HG02852 (cell line): Measurements from ENCODE around the gene SRXN1.
"Not testable (repeated sequence)": the region's sequence is repeated elsewhere in the genome, so short reads cannot be mapped to it uniquely, and the experiment has no call there.

Experiments
- ATAC-seq: cut with Tn5 transposase; IDR thresholded peaks from one replicate; pipeline ENCODE4 v1.9.1; 2021; ENCODE audit warnings: mild to moderate bottlenecking, moderate library complexity; ENCODE audit not compliant: unreplicated experiment

SRXN1 gene

DNA sequence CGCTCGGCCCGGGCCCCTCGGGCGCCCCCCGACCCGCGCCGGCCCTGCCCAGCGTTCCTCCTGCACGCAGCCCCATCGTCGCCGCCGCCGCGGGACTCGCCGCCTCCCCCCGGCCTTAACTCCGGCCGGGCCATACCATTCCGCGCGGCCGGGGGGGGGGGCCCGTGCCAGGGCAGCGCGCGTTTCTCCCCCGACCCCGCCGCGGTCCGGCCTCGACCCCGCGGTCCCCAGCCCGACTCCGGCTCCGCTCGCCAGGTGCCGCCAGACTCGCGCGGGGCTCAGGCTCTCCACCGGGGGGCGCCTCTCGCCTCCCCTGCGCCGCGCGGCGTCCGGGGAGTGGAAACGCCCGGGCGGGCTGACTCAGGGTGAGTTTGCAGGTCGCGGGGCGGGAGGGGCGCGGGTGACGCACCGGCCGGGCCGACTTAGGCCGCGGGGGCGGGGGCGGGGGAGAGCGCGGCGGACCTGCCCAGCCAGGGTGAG lies at the start of gene SRXN1:
Gene SRXN1 (minus strand): TSS at position 91 of the 480 bp plus-strand sequence. CDS start 15 bp downstream, at position 76.
- peak; percentile 86 for ATAC-seq

DNA sequence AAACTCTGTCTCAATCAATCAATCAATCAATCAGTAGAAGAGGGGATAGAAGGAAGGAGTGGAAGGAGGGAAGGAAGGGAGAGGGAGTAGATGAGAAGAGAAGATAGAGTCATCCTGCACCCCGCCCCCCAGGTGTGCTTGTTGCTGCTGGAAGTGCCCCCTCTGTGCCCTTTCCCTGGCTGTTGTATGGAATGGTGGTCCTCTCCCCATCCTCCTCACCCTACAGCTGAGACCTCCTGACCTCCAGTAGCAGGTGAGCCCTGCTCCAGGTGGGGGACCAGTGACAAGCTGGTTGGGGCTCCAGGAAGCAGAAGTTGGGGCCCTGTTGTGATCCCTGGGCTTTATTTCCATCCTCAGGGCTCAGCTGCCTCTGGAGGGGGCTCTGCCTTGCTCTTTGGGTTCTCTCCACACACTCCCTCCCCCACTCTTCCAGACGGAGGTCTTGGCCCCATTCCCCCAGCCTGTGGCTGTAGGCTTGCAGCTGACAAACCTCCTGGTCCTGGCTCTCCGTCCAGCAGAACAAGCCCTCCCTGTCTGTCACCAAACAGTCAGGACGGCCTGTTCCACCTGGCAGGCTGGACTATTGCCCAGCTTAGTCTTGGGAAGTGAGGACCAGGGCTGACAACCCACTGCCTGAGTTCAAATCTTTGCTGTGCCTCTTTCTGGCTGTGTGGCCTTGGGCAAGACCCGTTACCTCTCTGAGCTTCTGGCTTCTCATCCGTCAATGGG lies 48.6 kb upstream of the SRXN1 start:
- no peak for ATAC-seq

DNA sequence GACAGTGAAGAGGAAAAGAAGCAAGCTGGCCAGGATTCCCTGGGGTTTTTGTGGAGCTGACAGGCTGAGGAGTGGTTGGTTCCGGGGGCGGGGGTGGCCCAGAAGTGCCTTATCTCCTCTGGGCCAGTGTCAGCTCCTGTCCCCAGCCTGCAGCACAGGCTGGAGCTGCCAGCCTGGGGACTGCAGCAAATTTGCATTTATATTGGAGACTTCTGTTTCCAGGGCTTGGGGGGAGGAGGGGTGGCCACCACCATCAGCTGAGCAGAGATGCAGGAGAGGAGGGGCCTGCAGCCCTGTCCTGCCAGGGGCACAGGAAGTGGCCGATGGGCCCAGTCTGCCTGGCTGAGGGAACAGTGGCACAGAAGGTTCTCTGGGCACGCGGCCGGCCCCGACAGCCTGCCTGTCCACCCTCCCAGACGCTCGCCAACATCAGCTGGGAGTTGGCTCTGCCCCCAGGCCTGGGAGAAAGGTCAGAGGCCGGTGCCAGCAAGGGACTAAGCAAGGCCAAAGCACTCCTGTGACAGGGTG lies 46.9 kb upstream of the SRXN1 start:
- no peak for ATAC-seq

DNA sequence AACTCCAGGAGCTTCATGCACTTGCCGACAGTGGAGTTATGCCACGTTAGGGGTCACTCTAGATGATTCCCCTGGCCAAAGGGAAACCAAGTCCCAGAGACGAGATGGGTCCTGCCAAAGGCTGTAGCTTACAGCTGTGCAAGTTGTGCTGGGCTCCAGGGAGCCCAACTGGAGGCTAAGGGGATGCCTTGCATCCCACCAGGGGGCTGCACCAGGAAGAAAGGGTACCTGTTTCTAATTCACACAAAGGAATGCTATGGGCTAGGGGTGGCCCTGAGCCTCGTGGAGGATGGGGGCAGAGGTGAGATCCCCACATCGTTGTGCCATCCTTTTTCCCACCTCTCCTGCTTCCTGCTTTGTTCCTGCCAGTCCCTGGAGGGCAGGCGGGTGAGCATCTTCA lies 46.3 kb upstream of the SRXN1 start:
- ATAC-seq = no peak

DNA sequence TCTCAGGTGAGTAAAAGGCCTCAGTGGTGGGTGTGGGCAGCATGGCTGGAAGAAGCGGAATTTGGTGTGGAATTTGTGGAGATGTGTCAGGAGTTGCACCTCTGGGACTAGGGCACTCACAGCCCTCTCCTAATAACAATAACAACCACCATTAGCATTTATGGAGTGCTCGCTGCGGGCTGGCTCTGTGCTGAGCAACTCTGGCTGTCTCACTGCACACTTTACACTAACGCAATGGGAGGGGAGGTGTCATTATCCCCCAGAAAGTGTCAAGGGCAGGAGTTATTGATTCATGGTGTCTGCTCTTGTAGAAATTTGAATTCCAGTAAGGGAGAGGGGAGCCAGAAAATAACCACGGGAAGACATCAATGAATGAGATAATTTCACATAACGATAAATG lies 45.3 kb upstream of the SRXN1 start:
- ATAC-seq = no peak

DNA sequence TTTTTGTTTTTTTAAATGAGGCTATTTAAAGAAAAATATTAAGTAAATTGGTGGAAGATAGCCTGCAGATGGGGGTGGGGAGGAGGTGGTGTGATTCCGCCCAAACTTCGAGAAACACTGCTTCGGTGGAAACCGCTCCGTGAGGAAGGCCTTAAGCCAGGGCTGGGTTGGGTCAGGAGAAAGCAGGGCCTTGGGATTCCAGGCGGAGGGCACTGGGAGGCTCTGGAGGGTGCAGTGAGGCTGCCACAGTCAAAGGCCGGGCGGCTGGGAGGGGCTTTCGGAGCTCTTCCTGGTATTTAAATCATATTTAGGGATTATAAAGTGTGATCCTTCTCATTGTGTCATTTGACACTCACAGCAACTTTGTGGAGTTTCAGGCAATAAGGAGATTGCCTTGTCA lies 44.8 kb upstream of the SRXN1 start:
- no peak for ATAC-seq

DNA sequence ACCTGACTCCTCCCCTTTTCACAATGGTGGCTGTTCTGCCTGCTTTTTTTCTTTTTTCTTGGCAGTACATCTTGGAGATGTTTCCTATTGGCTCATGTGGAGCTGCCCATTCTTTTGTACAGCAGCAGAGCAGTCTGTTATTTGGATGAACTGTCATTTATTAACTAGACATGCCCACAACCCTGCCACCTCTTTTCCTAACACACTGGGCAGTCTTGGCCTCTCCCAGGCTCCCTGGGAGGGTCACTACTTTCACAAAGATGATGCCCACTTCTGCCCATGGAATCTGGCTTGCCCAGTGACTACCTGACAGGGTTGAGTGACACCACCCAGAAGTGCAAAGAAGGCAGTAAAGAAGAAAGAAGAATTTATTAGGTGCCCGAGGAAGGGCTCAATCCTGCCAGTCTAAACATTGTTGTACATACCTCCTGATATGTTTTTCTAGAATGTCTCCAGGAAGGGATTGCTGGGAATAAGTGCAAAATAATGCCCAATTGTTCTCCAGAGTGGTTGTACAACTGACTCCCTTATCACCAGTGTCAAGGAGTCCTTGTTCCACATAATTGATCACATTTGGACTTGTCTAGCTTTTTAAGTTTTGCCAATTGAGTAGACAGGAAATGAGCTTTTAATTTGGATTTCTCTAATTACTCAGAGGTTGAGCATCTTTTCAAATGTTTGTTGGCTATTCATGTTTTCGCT lies 42.3 kb upstream of the SRXN1 start:
- no peak for ATAC-seq

DNA sequence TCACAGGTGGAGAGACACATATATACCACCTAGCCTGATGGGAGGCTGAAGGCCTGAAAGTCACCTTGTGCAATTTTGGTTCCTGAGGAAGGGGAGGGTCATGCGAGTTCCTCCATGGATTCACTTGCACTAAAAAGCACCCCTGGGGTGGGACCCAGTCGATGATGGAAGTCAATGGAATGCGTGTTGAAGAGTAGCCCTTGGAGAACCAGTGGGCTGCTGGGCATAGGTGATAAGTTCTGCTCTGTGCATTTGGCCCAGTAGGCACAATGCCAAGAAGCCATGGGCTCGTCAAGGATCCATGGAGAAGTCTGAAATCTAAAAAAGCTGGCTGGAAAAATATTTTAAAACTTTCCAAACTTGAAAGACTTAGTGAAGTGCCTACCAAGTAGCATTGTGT lies 41.5 kb upstream of the SRXN1 start:
- ATAC-seq = no peak

DNA sequence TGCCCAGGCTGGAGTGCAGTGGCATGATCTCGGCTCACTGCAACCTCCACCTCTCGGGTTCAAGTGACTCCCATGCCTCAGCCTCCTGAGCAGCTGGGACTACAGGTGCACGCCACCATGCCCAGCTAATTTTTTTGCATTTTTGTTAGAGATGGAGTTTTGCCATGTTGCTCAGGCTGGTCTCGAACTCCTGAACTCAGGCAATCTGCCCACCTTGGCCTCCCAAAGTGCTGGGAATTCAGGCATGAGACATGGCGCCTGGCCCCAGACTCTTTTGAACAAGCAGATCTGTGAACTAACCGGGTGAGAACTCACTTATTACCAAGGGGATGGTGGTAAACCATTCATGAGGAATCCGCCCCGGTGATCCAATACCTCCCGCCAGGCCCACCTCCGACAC lies 40.8 kb upstream of the SRXN1 start:
- ATAC-seq = not testable (repeated sequence)

DNA sequence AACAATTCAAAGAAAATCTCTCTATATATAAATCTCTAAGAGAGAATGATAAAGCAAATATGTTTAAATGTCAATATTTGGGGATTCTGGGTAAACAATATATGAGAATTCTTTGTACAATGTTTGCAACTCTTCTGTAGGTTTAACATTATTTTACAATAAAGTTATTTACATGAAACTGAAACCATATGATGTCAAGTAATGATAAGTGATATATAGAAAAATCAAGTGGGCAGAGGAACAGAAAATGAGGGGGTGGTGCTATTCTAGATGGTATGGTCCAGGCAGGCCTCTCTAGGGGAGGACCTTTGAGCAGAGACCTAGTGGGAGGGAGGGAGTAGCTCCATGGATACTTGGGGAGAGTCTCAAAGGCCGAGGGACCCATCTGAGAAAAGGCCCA lies 39.0 kb upstream of the SRXN1 start:
- ATAC-seq = no peak

DNA sequence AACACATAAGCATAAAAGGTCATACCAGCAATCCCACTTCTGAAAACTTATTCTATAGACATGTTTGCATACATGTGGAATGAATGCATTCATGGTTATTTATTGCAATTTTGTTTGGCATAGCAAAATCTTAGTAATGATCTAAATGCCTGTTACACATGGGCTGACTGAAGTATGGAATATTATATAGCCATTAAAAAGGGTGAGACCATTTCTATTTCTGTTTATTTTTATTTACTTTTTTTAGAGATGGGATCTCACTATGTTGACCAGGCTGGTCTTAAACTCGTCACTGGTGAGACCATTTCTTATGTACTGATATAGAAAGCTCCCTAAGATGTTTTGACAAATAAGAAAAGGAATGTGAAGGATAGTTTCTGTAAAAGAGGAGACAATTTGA lies 36.9 kb upstream of the SRXN1 start:
- ATAC-seq = no peak

DNA sequence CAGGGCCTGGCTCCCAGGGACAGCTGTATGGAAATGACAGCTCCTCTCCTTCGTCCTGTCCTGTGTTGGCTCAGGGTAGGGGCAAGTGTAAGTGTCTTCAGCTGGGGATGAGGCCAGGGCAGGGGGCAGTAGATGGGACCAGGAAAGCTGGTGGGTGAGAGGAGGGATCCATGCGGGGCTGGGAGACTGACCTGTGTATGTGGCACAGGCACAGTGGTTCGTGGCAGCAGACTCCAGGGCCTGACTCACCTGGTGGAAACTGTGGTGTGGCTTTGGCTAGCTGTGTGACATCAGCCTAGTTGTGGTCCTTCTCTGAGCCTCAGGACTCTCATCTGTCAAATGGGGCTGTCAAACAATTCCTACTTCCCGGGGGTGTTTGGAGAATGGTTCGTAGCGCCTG lies 36.3 kb upstream of the SRXN1 start:
- no peak for ATAC-seq

DNA sequence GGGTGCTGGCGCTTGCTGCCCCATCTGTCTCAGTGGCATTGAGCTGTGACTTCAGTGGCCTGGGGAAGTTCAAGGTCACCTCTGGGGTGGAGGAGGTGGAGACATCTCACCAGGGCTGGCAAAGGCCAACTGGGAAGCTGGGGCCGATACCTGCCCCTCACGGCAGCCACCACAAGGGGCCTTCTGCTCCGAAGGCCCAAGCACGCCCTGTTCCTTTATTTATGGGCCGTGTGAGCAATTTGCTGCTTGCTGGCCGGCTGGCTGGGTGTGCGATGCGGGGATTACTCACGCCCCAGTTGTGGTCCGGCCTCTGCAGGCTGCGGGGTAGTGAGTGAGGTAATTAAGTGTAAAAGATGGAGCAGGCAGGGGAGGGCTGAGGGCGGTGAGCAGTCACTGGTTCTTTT lies 35.8 kb upstream of the SRXN1 start:
- ATAC-seq = no peak

DNA sequence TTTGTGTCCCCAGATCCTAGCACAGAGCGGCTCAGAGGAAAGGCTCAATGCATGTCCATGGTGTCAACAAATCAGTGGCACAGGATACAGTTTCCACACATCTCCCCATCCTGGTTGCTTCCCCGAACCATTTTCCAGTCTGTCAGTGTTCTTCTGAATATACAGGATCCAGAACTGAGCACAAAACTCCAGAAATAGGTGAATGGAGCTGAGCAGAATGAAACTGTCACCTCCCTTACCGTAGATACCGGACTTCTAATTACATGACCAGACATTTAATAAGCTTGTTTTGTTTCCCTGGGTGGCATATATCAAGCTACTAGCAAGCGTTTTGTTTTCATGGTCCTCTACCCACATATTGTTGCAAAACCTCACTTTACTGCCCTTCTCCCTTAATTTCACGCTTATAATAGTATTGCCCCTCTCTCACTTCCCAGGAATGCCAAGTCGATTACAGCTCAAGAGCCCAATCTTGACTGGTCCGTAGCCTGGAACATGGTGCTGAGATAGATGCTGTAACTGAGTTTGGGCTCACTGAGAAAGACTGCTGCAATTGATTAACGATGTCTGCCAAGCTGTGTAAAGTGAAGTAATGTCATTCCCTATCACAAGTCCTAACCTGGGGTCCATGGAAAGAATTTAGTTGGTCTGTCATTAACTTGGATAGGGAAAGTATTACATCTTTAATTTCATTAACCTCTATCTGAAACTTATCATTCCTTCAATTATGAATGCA lies 34.6 kb upstream of the SRXN1 start:
- ATAC-seq = no peak

DNA sequence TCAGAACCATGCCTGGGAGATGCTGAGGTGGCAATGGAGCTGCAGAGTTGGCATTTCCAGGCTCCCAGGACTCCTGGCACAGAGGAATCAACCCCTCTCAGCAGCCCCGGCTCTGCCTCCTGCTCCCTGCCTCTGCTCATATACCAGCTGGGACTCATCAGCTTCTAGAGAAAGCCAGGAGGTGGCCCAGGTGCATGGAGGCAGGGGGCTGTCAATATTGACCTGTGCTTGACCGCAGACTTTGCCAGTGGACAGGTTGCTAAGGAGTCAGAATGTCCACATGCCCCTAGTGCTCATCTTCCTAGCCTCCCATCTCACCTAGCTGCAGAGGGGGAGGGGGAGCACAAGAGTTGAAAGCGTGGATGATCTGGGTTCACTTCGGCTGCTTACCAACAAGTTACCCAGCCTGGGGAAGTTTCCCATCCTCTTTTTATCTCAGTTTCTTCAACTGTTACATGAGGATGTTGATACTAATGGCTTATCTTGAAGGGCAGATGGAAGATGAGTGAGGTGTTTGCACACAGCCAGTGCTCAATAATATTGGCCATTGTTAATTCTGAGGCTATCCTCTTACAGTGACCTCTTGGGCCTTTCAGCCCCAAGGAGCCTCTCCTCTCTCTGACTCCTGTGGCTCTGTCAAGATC lies 31.8 kb upstream of the SRXN1 start:
- ATAC-seq = no peak

DNA sequence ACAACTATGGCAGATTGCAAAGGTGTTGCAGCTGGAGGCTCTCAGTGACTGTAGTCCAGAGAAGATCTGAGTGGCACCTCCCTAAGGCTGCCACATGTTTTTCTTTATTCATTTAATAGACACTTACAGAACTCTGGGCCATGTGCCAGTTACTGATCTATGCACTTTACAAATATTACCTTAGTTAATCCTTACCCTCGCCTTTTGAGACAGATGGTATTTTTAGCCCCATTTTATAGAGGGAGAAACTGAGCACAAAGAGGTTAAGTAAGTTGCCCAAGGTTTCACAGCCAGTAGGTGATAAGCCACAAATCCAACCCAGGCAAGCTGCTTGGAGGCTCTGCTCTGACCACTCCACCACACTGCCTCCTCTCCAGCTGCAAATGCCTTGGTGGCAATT lies 29.1 kb upstream of the SRXN1 start:
- ATAC-seq = no peak

DNA sequence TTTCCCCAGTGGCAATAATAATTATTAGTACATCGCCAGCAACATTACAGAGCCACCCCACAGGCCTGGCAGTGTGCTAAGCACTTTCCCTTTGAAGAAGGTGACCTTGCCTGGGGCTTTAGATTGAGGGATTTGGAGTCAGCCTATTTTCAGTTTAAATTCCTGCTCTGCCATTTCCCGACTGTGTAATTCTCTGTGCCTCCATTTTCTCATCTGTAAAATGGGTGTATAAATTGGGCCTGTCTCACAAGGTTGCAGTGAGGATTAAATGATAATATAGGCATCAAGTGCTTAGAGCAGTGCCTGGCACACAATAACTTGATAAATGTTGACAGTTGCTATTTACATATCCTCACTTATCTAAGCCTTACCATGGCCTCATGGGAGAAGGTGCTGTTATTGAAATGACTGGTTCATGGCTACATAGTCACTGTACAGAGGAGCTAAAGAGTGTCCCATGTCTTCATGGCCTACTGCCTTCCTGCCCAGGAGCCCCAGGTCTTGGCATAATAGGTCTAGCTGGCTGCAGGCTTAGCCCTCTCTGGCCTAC lies 27.7 kb upstream of the SRXN1 start:
- ATAC-seq = no peak

DNA sequence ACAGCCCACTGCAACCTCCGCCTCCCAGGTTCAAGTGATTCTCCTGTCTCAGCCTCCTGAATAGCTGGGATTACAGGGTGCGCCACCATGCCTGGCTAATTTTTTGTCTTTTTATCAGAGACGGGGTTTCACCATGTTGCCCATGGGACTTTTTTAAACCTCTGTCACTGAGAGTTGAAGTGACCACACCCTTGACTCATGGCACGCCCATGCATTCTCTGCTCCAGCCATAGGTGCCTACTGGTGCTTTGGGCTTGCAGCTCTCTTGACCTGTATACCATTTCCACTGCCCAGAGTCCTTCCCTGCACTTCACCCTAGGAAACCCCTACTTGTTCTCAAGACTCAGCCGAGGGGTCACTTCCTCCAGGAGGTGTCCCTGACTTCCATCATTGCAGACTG lies 25.0 kb upstream of the SRXN1 start:
- ATAC-seq = no peak

DNA sequence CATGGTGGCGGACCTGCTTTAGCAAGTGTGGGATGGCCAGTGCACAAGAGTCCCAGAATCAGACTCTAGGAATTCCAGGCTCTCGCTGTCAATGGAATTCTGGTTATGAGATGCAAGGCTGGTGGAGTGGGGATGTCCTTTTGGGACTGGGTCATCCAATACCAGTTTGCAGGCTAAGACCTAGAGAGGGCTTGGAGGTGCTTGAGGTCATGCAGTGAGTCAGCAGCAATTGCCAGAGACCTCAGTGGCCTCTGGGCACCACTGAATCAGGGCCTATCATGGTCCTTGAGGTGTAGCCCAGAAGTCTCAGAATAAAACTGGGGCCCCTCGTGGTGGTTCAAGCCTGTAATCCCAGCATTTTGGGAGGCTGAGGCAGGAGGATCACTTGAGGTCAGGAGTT lies 24.0 kb upstream of the SRXN1 start:
- no peak for ATAC-seq

DNA sequence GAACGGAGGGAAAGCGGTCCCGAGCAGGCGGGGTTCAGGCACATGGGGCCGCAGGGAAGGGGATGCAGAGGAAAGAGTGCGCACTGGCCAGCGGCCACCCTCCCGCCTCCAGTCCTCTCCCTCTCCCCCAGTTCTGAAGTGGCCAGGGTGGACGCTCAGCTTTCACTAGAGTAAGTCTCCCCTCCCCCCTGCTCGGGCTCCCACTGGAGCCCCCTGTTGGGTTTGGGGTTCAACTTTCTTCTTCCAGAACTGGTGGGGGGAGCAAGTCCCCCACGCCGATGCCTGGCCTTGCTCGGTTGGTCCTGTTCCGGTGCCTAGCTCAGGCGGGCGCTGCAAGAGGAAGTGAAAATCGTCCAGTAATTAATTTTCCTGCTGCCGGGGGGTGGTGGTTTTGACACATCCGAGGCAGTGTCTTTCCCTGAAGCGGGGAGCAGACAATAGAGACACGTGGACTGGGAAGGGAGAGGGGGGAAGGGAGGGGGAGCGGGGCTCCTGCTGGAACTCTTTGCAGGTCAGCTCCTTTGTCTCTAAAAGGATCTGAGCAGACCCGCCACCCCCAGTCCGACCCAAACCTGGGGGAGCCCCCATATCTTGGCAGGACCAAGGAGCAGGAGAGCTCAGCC lies 23.4 kb upstream of the SRXN1 start:
- ATAC-seq = no peak
